SK-N-SH (cell line): ENCODE data around the gene UBE2E2. TPM values are rescaled to one million over a fixed set of nuclear protein-coding genes. Genes with fewer than 3 reads are reported as not detected.

Source experiments
- CTCF ChIA-PET: fragments of 300-600, 350-600 bp; formaldehyde crosslinking; extraction: SDS; loops from one replicate; lab custom pipeline; 2021; lab: Yijun Ruan, JAX
- POLR2A ChIA-PET: fragments of 350-600 bp; sonication (Branson Sonifier 250); formaldehyde crosslinking; extraction: SDS; loops from one replicate; lab custom pipeline; 2020; ENCODE audit warnings: antibody characterized with exemption, inconsistent platforms; lab: Yijun Ruan, JAX
- DNase-seq: peaks from one replicate; pipeline ENCODE4 v3.0.0; 2012
- H2AFZ ChIP-seq: fragments of 200-600 bp; sonication (generic); 2 replicates; pipeline ENCODE4 v1.8.1; 2016; ENCODE audit warnings: antibody characterized with exemption, mild to moderate bottlenecking, low read depth
- H3F3A ChIP-seq: fragments of 200-600 bp; sonication (generic); replicated peaks from 2 replicates; pipeline ENCODE3; 2016; ENCODE audit warnings: antibody characterized with exemption, mild to moderate bottlenecking; ENCODE audit not compliant: insufficient read depth
- H3K27ac ChIP-seq, 2 experiments: fragments of 200-500 bp in 1 of 2; fragments of 200-600 bp in 1 of 2; sonication (Bioruptor generic) in 1 of 2; sonication (generic), shearing (Covaris generic) in 1 of 2; 2 replicates each; pipeline versions ENCODE4 v1.5.1 to v1.6.1; 2014 to 2016; ENCODE audit warnings: low read depth in 2 of 2, inconsistent platforms in 1 of 2, low read length in 1 of 2, mild to moderate bottlenecking in 1 of 2, mixed read lengths in 1 of 2
- H3K27me3 ChIP-seq: fragments of 200-600 bp; sonication (generic), shearing (Covaris generic); 2 replicates; pipeline ENCODE4 v1.6.1; 2016; ENCODE audit warnings: mixed run types; ENCODE audit not compliant: insufficient read depth
- H3K36me3 ChIP-seq, 2 experiments: fragments of 200-500 bp in 1 of 2; fragments of 200-600 bp in 1 of 2; sonication (Bioruptor generic) in 1 of 2; sonication (generic) in 1 of 2; replicated peaks in 1 of 2; 2 replicates each; pipeline versions ENCODE3 to v1.5.1; 2014 to 2016; ENCODE audit warnings: low read length in 1 of 2, mild to moderate bottlenecking in 1 of 2; ENCODE audit not compliant: insufficient read depth in 2 of 2, control insufficient read depth in 1 of 2
- H3K4me1 ChIP-seq, 2 experiments: fragments of 200-500 bp in 1 of 2; fragments of 200-600 bp in 1 of 2; sonication (Bioruptor generic) in 1 of 2; sonication (generic), shearing (Covaris generic) in 1 of 2; 2 replicates each; pipeline versions ENCODE4 v1.5.1 to v1.6.1; 2014 to 2016; ENCODE audit warnings: low read depth in 1 of 2, low read length in 1 of 2, mixed run types in 1 of 2; ENCODE audit not compliant: insufficient read depth in 2 of 2, control insufficient read depth in 1 of 2
- H3K4me2 ChIP-seq: fragments of 200-600 bp; sonication (generic), shearing (Covaris generic); 2 replicates; pipeline ENCODE4 v1.6.1; 2017; ENCODE audit warnings: mixed run types
- H3K4me3 ChIP-seq, 2 experiments: fragments of 200-500 bp in 1 of 2; fragments of 200-600 bp in 1 of 2; sonication (Bioruptor generic) in 1 of 2; sonication (generic), shearing (Covaris generic) in 1 of 2; 2 replicates each; pipeline versions ENCODE4 v1.5.1 to v1.8.1; 2014 to 2016; ENCODE audit warnings: low read depth in 2 of 2, inconsistent platforms in 1 of 2, low read length in 1 of 2, mild to moderate bottlenecking in 1 of 2, mixed read lengths in 1 of 2, moderate library complexity in 1 of 2
- H3K79me2 ChIP-seq: fragments of 200-600 bp; sonication (generic); 2 replicates; pipeline ENCODE4 v1.8.1; 2017; ENCODE audit warnings: mild to moderate bottlenecking; ENCODE audit not compliant: insufficient read depth
- H3K9ac ChIP-seq: fragments of 200-600 bp; sonication (generic); 2 replicates; pipeline ENCODE4 v1.6.1; 2017; ENCODE audit warnings: mixed run types
- H3K9me2 ChIP-seq: fragments of 200-600 bp; sonication (generic); 2 replicates; pipeline ENCODE4 v1.6.1; 2017; ENCODE audit warnings: mixed run types
- H3K9me3 ChIP-seq: fragments of 200-600 bp; sonication (generic); 2 replicates; pipeline ENCODE4 v1.6.1; 2017; ENCODE audit warnings: mixed run types, mild to moderate bottlenecking, moderate library complexity
- H4K20me1 ChIP-seq: fragments of 200-600 bp; sonication (generic); 2 replicates; pipeline ENCODE4 v1.6.1; 2017; ENCODE audit warnings: mild to moderate bottlenecking, mixed run types; ENCODE audit not compliant: insufficient read depth
- CHD2 ChIP-seq: fragments of 150-350 bp; IDR thresholded peaks from 2 replicates; pipeline ENCODE4 v1.6.1; 2018; ENCODE audit warnings: low read length; ENCODE audit not compliant: partially characterized antibody
- ELF1 ChIP-seq: IDR thresholded peaks from 2 replicates; pipeline ENCODE4 v1.4.0; 2012
- EP300 ChIP-seq, 2 experiments: IDR thresholded peaks; 2 replicates each; pipeline versions ENCODE4 v1.4.0 to v1.6.1; 2012; ENCODE audit warnings: borderline replicate concordance in 1 of 2, low read depth in 1 of 2, low read length in 1 of 2
- EZH2phosphoT487 ChIP-seq: fragments of 200-600 bp; sonication (generic); IDR thresholded peaks from 2 replicates; pipeline ENCODE4 v1.6.1; 2017; ENCODE audit warnings: low read depth, mixed run types, mild to moderate bottlenecking, antibody characterized with exemption, moderate library complexity, borderline replicate concordance
- FOXJ3 ChIP-seq: sonication (generic); formaldehyde crosslinking; IDR thresholded peaks from 2 replicates; pipeline ENCODE4 v1.5.1; 2020; ENCODE audit warnings: mild to moderate bottlenecking, missing genetic modification reagents
- FOXM1 ChIP-seq: IDR thresholded peaks from 2 replicates; pipeline ENCODE4 v1.4.0; 2012; ENCODE audit warnings: low read depth, mild to moderate bottlenecking
- GABPA ChIP-seq: IDR thresholded peaks from 2 replicates; pipeline ENCODE4 v1.4.0; 2012; ENCODE audit warnings: low read depth, mild to moderate bottlenecking
- GATA2 ChIP-seq: sonication (generic); formaldehyde crosslinking; IDR thresholded peaks from 2 replicates; pipeline ENCODE4 v1.5.0; 2020; ENCODE audit warnings: mild to moderate bottlenecking, missing genetic modification reagents
- MEF2A ChIP-seq: IDR thresholded peaks from 2 replicates; pipeline ENCODE4 v1.4.0; 2012; ENCODE audit warnings: low read depth, borderline replicate concordance
- NFIC ChIP-seq: IDR thresholded peaks from 2 replicates; pipeline ENCODE4 v1.4.0; 2012; ENCODE audit warnings: borderline replicate concordance
- NRF1 ChIP-seq: IDR thresholded peaks from 2 replicates; pipeline ENCODE4 v1.6.1; 2012; ENCODE audit warnings: low read depth, mild to moderate bottlenecking, low read length
- POLR2AphosphoS5 ChIP-seq: IDR thresholded peaks from 2 replicates; pipeline ENCODE4 v1.6.1; 2012; ENCODE audit warnings: low read depth, low read length
- RAD21 ChIP-seq: IDR thresholded peaks from 2 replicates; pipeline ENCODE4 v1.6.1; 2012; ENCODE audit warnings: mild to moderate bottlenecking, low read length
- RCOR1 ChIP-seq: fragments of 150-350 bp; IDR thresholded peaks from 2 replicates; pipeline ENCODE4 v1.6.1; 2017; ENCODE audit warnings: antibody characterized with exemption, low read length
- RXRA ChIP-seq: IDR thresholded peaks from 2 replicates; pipeline ENCODE4 v1.4.0; 2012; ENCODE audit warnings: low read depth, mild to moderate bottlenecking, borderline replicate concordance
- SMC3 ChIP-seq: IDR thresholded peaks from 2 replicates; pipeline ENCODE4 v1.6.1; 2012; ENCODE audit warnings: low read depth, low read length, improper control_type of control experiment
- TAF1 ChIP-seq: IDR thresholded peaks from 2 replicates; pipeline ENCODE4 v1.6.1; 2012; ENCODE audit warnings: low read depth, mild to moderate bottlenecking, low read length, moderate library complexity, borderline replicate concordance
- USF1 ChIP-seq: IDR thresholded peaks from 2 replicates; pipeline ENCODE4 v1.4.0; 2012; ENCODE audit warnings: low read depth, borderline replicate concordance
- ZBTB33 ChIP-seq: IDR thresholded peaks from 2 replicates; pipeline ENCODE4 v1.4.0; 2012; ENCODE audit warnings: low read depth, borderline replicate concordance
- WGBS: methylation state at CpG from one replicate; pipeline ENCODE4 v1.1.6; 2017; ENCODE audit warnings: low lambda C conversion rate; 5-methylcytosine and 5-hydroxymethylcytosine counted together
- polyA plus RNA-seq, 3 experiments: library from polyadenylated mRNA; depleted of rRNA; stranded (reverse); fragments of >200 nt; gene quantifications; 2 replicates each; pipeline ENCODE4 v1.2.3, GENCODE V29; 2012
- TF ChIP-seq, protein P1 (sequence below): fragments of 150-350 bp; IDR thresholded peaks from 2 replicates; pipeline ENCODE4 v1.6.1; 2017; ENCODE audit warnings: antibody characterized with exemption, low read length, low read depth, borderline replicate concordance
- TF ChIP-seq, protein P2 (sequence below): IDR thresholded peaks from 2 replicates; pipeline ENCODE4 v1.4.0; 2012; ENCODE audit warnings: low read depth
- TF ChIP-seq, protein P3 (sequence below): IDR thresholded peaks from 2 replicates; pipeline ENCODE4 v1.6.1; 2012; ENCODE audit warnings: mild to moderate bottlenecking, low read depth, low read length, moderate library complexity

The UBE2E2 gene
- polyA plus RNA-seq, 1 of the 3 experiments (the other 2 are of a cell fraction) = 46.4 TPM

DNA sequence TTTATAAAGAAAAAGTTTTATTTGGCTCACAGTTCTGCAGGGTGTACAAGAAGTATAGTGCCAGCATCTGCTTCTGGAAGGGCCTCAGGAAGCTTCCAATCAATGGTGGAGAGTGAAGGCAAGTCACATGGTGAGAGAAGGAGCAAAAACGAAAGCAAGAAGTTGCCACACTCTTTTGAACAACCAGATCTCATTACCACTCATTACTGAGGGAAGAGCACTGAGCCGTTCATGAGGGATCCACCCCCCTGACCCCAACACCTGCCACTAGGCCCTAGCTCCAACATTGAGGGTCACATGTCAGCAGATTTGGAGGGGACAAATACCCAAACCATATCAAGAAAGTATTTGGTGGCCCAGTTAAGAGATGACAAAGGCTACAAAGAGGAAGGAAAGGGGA lies 363.4 kb downstream of the UBE2E2 start:
- no peak for DNase-seq
- Histone ChIP-seq H3K27me3 (no peaks in the 10 kb centered on the region), H3K36me3 (no peaks in the 10 kb centered on the region), H3K4me2 (no peak overlapping the region), H2AFZ (no peak overlapping the region), H3K9me2 (no peaks in the 10 kb centered on the region), H3K9ac (no peak overlapping the region), H3K9me3 (no peaks in the 10 kb centered on the region), H3K27ac (no peak overlapping the region), H3K4me1 (no peaks in the 10 kb centered on the region), H3K4me3 (no peak overlapping the region), H3K79me2 (no peaks in the 10 kb centered on the region), H3F3A (no peaks in the 10 kb centered on the region), H4K20me1 (no peaks in the 10 kb centered on the region)
- 85% methylated on average over 2 of the region's 2 CpGs for WGBS
- POLR2A ChIA-PET = no interaction called here
- no peak for TF ChIP-seq USF1
- no peak for TF ChIP-seq CHD2
- TF ChIP-seq RAD21 = no peak
- no peak for TF ChIP-seq EP300 (IDR thresholded peaks at IDR 0.05; ENCODE audit: borderline replicate concordance in 1 of 2, low read depth in 1 of 2, low read length in 1 of 2)
- TF ChIP-seq ELF1 = no peak
- TF ChIP-seq FOXM1 = no peak
- no peak for TF ChIP-seq GATA2 (CRISPR knock-in tag)
- no peak for TF ChIP-seq ZBTB33
- no peak for TF ChIP-seq TAF1
- TF ChIP-seq GABPA = no peak
- TF ChIP-seq RCOR1 = no peak
- no peak for TF ChIP-seq POLR2AphosphoS5
- no peak for TF ChIP-seq FOXJ3 (CRISPR knock-in tag)
- TF ChIP-seq, protein P1, sequence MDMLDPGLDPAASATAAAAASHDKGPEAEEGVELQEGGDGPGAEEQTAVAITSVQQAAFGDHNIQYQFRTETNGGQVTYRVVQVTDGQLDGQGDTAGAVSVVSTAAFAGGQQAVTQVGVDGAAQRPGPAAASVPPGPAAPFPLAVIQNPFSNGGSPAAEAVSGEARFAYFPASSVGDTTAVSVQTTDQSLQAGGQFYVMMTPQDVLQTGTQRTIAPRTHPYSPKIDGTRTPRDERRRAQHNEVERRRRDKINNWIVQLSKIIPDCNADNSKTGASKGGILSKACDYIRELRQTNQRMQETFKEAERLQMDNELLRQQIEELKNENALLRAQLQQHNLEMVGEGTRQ = no peak
- TF ChIP-seq, protein P2, sequence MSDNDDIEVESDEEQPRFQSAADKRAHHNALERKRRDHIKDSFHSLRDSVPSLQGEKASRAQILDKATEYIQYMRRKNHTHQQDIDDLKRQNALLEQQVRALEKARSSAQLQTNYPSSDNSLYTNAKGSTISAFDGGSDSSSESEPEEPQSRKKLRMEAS = no peak
- CTCF ChIA-PET = interaction anchor here (1.2 kb wide), 1 partner anchor 9 kb away, joined by 3 read pairs; no protein-coding TSS in a partner anchor

DNA sequence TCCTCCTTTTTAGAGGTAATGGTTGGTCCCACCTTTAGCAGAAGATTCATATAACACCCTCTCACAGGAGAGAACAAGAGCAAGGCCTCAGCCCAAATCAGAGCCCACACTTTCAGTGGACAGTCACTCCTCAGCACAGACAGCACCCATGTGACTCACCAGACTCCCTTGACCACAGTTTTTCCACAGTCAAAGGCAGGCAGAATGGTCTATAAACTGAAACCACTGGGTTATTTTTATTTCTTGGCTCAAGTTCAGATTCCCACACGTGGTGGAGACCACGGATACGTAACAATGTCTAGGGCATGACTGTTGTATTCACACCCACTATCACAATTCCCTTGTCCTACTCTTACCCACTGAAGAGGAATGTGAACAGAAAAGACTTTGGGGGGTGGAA lies 364.8 kb downstream of the UBE2E2 start:
- H3K79me2 ChIP-seq = no peaks in the 10 kb centered on the region
- H2AFZ ChIP-seq = no peak overlapping the region
- no peaks in the 10 kb centered on the region for H3K27me3 ChIP-seq
- DNase-seq = no peak
- peak overlapping the region in 1 of 2 experiments; percentile 65; a peak in 2 of 4 replicates for H3K27ac ChIP-seq
- H3K4me1 ChIP-seq = no peaks in the 10 kb centered on the region
- no peaks in the 10 kb centered on the region for H3F3A ChIP-seq
- no peak overlapping the region for H3K4me2 ChIP-seq
- WGBS = 40% methylated on average over 3 of the region's 3 CpGs
- POLR2A ChIA-PET = no interaction called here
- no peaks in the 10 kb centered on the region for H3K9me3 ChIP-seq
- no peaks in the 10 kb centered on the region for H3K36me3 ChIP-seq
- no peak overlapping the region for H3K9ac ChIP-seq
- CTCF ChIA-PET = no interaction called here
- H3K9me2 ChIP-seq = no peaks in the 10 kb centered on the region
- H4K20me1 ChIP-seq = no peaks in the 10 kb centered on the region
- H3K4me3 ChIP-seq = no peak overlapping the region
- TF ChIP-seq, protein P2 = 0 out of 2 replicates have a peak, but pooled peaks have one; percentile 23
- no peak for TF ChIP-seq SMC3
- TF ChIP-seq, protein P3, sequence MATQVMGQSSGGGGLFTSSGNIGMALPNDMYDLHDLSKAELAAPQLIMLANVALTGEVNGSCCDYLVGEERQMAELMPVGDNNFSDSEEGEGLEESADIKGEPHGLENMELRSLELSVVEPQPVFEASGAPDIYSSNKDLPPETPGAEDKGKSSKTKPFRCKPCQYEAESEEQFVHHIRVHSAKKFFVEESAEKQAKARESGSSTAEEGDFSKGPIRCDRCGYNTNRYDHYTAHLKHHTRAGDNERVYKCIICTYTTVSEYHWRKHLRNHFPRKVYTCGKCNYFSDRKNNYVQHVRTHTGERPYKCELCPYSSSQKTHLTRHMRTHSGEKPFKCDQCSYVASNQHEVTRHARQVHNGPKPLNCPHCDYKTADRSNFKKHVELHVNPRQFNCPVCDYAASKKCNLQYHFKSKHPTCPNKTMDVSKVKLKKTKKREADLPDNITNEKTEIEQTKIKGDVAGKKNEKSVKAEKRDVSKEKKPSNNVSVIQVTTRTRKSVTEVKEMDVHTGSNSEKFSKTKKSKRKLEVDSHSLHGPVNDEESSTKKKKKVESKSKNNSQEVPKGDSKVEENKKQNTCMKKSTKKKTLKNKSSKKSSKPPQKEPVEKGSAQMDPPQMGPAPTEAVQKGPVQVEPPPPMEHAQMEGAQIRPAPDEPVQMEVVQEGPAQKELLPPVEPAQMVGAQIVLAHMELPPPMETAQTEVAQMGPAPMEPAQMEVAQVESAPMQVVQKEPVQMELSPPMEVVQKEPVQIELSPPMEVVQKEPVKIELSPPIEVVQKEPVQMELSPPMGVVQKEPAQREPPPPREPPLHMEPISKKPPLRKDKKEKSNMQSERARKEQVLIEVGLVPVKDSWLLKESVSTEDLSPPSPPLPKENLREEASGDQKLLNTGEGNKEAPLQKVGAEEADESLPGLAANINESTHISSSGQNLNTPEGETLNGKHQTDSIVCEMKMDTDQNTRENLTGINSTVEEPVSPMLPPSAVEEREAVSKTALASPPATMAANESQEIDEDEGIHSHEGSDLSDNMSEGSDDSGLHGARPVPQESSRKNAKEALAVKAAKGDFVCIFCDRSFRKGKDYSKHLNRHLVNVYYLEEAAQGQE = no peak
- TF ChIP-seq RCOR1 = no peak
- TF ChIP-seq EZH2phosphoT487 = no peak
- no peak for TF ChIP-seq NRF1
- no peak for TF ChIP-seq RXRA
- peak; percentile 58; the same call in 1 of the 2 replicates for TF ChIP-seq NFIC
- no peak for TF ChIP-seq GATA2 (CRISPR knock-in tag)
- no peak for TF ChIP-seq MEF2A
- no peak for TF ChIP-seq EP300 (IDR thresholded peaks at IDR 0.05; ENCODE audit: borderline replicate concordance in 1 of 2, low read depth in 1 of 2, low read length in 1 of 2)
